ENCODE results near the gene MED7. TPM values are rescaled to one million over a fixed set of nuclear protein-coding genes. Genes with fewer than 3 reads are reported as not detected.

The MED7 gene
- total RNA-seq, 1 donor from 2014 or later: 36.3 TPM

- DNase-seq: no peak
Measured at GRCh38 chr5:157106630-157107461, 35.8 kb downstream of the MED7 start.

GRCh38 chr5:157100140-157100679 lies 42.5 kb downstream of the MED7 start:
- no peak for DNase-seq

- DNase-seq: no peak
Measured at GRCh38 chr5:157088342-157088990, 54.2 kb downstream of the MED7 start.

Other genes with a start within 250 kb of the MED7 start
- gene TIMD4, start 179.6 kb downstream of the MED7 start, total RNA-seq: not detected
- 0.31 TPM for gene HAVCR1, start 83.7 kb downstream of the MED7 start, total RNA-seq
- 7.0 TPM for gene HAVCR2, start 33.8 kb downstream of the MED7 start, total RNA-seq
- not detected for gene GARIN3, start 23.4 kb upstream of the MED7 start, total RNA-seq
- gene ITK, start 38.0 kb upstream of the MED7 start, total RNA-seq: 0.16 TPM
- 84.7 TPM for gene CYFIP2, start 123.3 kb upstream of the MED7 start, total RNA-seq